ENCODE data around the gene SAMD15. TPM values are rescaled to one million over a fixed set of nuclear protein-coding genes. Genes with fewer than 3 reads are reported as not detected.

The SAMD15 gene
- total and polyA plus RNA-seq, 7 donors = 0.16 to 0.55 (median 0.31) TPM; not detected in 1

DNA sequence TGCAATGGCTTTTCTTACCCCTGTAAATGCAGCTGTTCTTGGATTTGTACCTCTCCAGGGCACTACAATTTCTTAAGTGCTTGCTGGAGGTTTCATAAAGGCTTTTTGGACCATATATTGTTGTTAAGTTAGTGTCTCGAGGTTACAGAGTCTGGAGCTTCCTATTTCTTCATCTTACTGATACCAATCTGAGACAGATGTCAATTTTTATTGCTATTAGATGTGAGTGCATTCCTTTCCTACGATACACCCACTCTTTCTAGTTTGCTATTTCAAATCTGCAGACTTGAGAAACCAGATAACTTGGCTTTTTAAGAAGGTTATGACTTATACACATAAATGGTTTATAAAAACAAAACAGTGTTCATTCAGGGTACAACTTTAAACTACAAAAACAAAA, 44.0 kb downstream of the SAMD15 start:
- no peaks in the 10 kb centered on the region for H3K4me1 ChIP-seq
- no peaks in the 10 kb centered on the region for H3K27me3 ChIP-seq
- no peak overlapping the region for H3K27ac ChIP-seq
- H3K36me3 ChIP-seq = peaks cover 4 to 50% (median 32%) of the 10 kb centered on the region in 4 donors
- DNase-seq = no peak
- H3K9me3 ChIP-seq = peaks cover 0 to 13% (median 4%) of the 10 kb centered on the region in 4 donors
- TF ChIP-seq EP300 (IDR thresholded peaks at IDR 0.05) (no peak), POLR2A (IDR thresholded peaks at IDR 0.05) (no peak), POLR2AphosphoS5 (IDR thresholded peaks at IDR 0.05) (no peak)
- TF ChIP-seq, protein P1, sequence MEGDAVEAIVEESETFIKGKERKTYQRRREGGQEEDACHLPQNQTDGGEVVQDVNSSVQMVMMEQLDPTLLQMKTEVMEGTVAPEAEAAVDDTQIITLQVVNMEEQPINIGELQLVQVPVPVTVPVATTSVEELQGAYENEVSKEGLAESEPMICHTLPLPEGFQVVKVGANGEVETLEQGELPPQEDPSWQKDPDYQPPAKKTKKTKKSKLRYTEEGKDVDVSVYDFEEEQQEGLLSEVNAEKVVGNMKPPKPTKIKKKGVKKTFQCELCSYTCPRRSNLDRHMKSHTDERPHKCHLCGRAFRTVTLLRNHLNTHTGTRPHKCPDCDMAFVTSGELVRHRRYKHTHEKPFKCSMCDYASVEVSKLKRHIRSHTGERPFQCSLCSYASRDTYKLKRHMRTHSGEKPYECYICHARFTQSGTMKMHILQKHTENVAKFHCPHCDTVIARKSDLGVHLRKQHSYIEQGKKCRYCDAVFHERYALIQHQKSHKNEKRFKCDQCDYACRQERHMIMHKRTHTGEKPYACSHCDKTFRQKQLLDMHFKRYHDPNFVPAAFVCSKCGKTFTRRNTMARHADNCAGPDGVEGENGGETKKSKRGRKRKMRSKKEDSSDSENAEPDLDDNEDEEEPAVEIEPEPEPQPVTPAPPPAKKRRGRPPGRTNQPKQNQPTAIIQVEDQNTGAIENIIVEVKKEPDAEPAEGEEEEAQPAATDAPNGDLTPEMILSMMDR (IDR thresholded peaks at IDR 0.05) = no peak
- no peak overlapping the region for H3K4me3 ChIP-seq
- 69 to 90% methylated on average over 2 of the region's 2 CpGs for WGBS, 2 donors
- intact Hi-C loops (cut with DNase I) = no loop called here

- TF ChIP-seq POLR2AphosphoS5 (IDR thresholded peaks at IDR 0.05) = no peak
- TF ChIP-seq, protein P1 (IDR thresholded peaks at IDR 0.05) = no peak
- TF ChIP-seq EP300 (IDR thresholded peaks at IDR 0.05) = no peak
- TF ChIP-seq POLR2A (IDR thresholded peaks at IDR 0.05) = no peak
- no peaks in the 10 kb centered on the region for H3K27me3 ChIP-seq
- no peak within 1 kb of the TSS for H3K27ac ChIP-seq
- peaks cover 0 to 12% (median 4%) of the 10 kb centered on the region in 4 donors for H3K9me3 ChIP-seq
- peaks cover 19 to 72% (median 53%) of the 10 kb centered on the region in 4 donors for H3K36me3 ChIP-seq
- 96 to 98% methylated on average over 1 of the region's 1 CpG for WGBS, 2 donors
- intact Hi-C loops (cut with DNase I) = no loop called here
- H3K4me3 ChIP-seq = no peak within 1 kb of the TSS
- DNase-seq = no peak
- no peaks in the 10 kb centered on the region for H3K4me1 ChIP-seq
These were observed 46.2 kb downstream of the SAMD15 start, which contains the start of gene NOXRED1 for GRCh38 chr14:77423423-77423822. NOXRED1 (minus strand) TSS chr14:77423523; CDS start chr14:77422889, 634 bp downstream.

- WGBS, 2 donors = 94 to 97% methylated on average over 3 of the region's 3 CpGs
- no peak for TF ChIP-seq EP300 (IDR thresholded peaks at IDR 0.05)
- no peak for TF ChIP-seq POLR2A (IDR thresholded peaks at IDR 0.05)
- TF ChIP-seq POLR2AphosphoS5 (IDR thresholded peaks at IDR 0.05) = no peak
- TF ChIP-seq, protein P1 (IDR thresholded peaks at IDR 0.05) = no peak
- no peaks in the 10 kb centered on the region for H3K27me3 ChIP-seq
- peaks cover 0 to 1% (median under 1%) of the 10 kb centered on the region in 4 donors for H3K9me3 ChIP-seq
- H3K27ac ChIP-seq = no peak overlapping the region
- H3K36me3 ChIP-seq = peaks cover 32 to 86% (median 65%) of the 10 kb centered on the region in 4 donors
- intact Hi-C loops (cut with DNase I) = no loop called here
- no peak for DNase-seq
- H3K4me1 ChIP-seq = no peaks in the 10 kb centered on the region
- H3K4me3 ChIP-seq = no peak overlapping the region
These were observed 47.7 kb downstream of the SAMD15 start for GRCh38 chr14:77424862-77425261.

- H3K9me3 ChIP-seq = no peaks in the 10 kb centered on the region
- no peaks in the 10 kb centered on the region for H3K27me3 ChIP-seq
- intact Hi-C loops (cut with DNase I) = no loop called here
- no peak for DNase-seq
- peaks cover 38 to 97% (median 64%) of the 10 kb centered on the region in 4 donors for H3K36me3 ChIP-seq
- H3K4me3 ChIP-seq = no peak overlapping the region
- H3K4me1 ChIP-seq = no peaks in the 10 kb centered on the region
- H3K27ac ChIP-seq = no peak overlapping the region
- TF ChIP-seq POLR2A (IDR thresholded peaks at IDR 0.05) = no peak
- 97 to 99% methylated on average over 3 of the region's 3 CpGs for WGBS, 2 donors
These were observed 49.2 kb downstream of the SAMD15 start for GRCh38 chr14:77426396-77426795.

DNA sequence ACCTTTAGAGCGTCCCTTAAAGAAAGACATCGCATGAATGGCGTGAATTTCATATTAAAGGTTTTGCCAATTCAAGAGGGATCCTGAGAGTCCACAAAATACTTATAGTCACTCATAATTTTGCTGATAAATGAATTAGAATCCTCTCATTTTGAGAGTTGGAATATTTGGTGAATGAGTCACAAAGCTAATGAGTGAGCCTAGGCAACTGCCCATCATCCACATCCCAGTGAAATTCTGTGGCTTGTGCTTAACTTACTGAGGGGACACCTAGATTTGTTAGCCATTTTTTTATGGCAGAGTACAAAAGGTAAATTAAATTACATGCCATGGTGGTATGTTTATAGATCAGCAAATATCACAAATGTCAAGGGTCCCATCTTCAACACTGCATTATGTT, 58.9 kb downstream of the SAMD15 start:
- TF ChIP-seq POLR2AphosphoS5 (IDR thresholded peaks at IDR 0.05) (no peak), EP300 (IDR thresholded peaks at IDR 0.05) (no peak), POLR2A (IDR thresholded peaks at IDR 0.05) (no peak)
- TF ChIP-seq, protein P1 (IDR thresholded peaks at IDR 0.05) = no peak
- Histone ChIP-seq H3K4me1 (no peaks in the 10 kb centered on the region), H3K27ac (no peak overlapping the region), H3K9me3 (no peaks in the 10 kb centered on the region), H3K36me3 (peaks cover 10 to 96% (median 29%) of the 10 kb centered on the region in 4 donors), H3K4me3 (no peak overlapping the region), H3K27me3 (no peaks in the 10 kb centered on the region)
- no peak for DNase-seq
- WGBS, 2 donors = 95 to 97% methylated on average over 3 of the region's 3 CpGs
- intact Hi-C loops (cut with DNase I) = no loop called here

Measured in sigmoid colon (tissue), 7 donors.